ENCODE data around the gene ARHGAP36. TPM values are rescaled to one million over a fixed set of nuclear protein-coding genes. Genes with fewer than 3 reads are reported as not detected.

Gene ARHGAP36
- total RNA-seq, 2 experiments from 2014 or later = not detected

- ATAC-seq (ENCODE audit: low read depth) = no peak
These were observed 2.0 kb downstream of the ARHGAP36 start for GRCh38 chrX:131060147-131060546.

GRCh38 chrX:131061306-131061705 is 3.2 kb downstream of the ARHGAP36 start:
- DNase-seq = no peak
- Mint-ChIP-seq H3K27ac (no peak overlapping the region), H3K27me3 (peaks cover 15% of the 10 kb centered on the region), H3K4me3 (no peak overlapping the region), H3K36me3 (no peaks in the 10 kb centered on the region), H3K9me3 (no peaks in the 10 kb centered on the region), H3K4me1 (no peaks in the 10 kb centered on the region)
- no peak for ATAC-seq (ENCODE audit: low read depth)
- POLR2A ChIA-PET = no interaction called here

More at GRCh38 chrX:131060147-131060546, 2.0 kb downstream of the ARHGAP36 start:
- H3K36me3 Mint-ChIP-seq = no peaks in the 10 kb centered on the region
- H3K4me3 Mint-ChIP-seq = no peak overlapping the region
- H3K9me3 Mint-ChIP-seq = no peaks in the 10 kb centered on the region
- POLR2A ChIA-PET = no interaction called here
- DNase-seq = no peak
- H3K27ac Mint-ChIP-seq = no peak overlapping the region
- H3K4me1 Mint-ChIP-seq = no peaks in the 10 kb centered on the region
- H3K27me3 Mint-ChIP-seq = peaks cover 13% of the 10 kb centered on the region

- DNase-seq (no peak), ATAC-seq (ENCODE audit: low read depth) (no peak)
- H3K27me3 Mint-ChIP-seq = peaks cover 20% of the 10 kb centered on the region
- no peaks in the 10 kb centered on the region for H3K9me3 Mint-ChIP-seq
- no peaks in the 10 kb centered on the region for H3K36me3 Mint-ChIP-seq
- H3K4me3 Mint-ChIP-seq = no peak overlapping the region
- POLR2A ChIA-PET = no interaction called here
- no peak overlapping the region for H3K27ac Mint-ChIP-seq
- H3K4me1 Mint-ChIP-seq = no peaks in the 10 kb centered on the region
These were observed 5.5 kb downstream of the ARHGAP36 start for GRCh38 chrX:131063613-131064012.

GRCh38 chrX:131066237-131066636 is 8.1 kb downstream of the ARHGAP36 start:
- ATAC-seq (ENCODE audit: low read depth) (no peak), DNase-seq (no peak)
- H3K4me3 Mint-ChIP-seq = no peak overlapping the region
- H3K36me3 Mint-ChIP-seq = no peaks in the 10 kb centered on the region
- H3K27me3 Mint-ChIP-seq = peaks cover 15% of the 10 kb centered on the region
- H3K4me1 Mint-ChIP-seq = no peaks in the 10 kb centered on the region
- H3K9me3 Mint-ChIP-seq = no peaks in the 10 kb centered on the region
- POLR2A ChIA-PET = no interaction called here
- H3K27ac Mint-ChIP-seq = no peak overlapping the region

- H3K36me3 Mint-ChIP-seq = no peaks in the 10 kb centered on the region
- H3K4me3 Mint-ChIP-seq = no peak overlapping the region
- ATAC-seq (ENCODE audit: low read depth) = no peak
- POLR2A ChIA-PET = no interaction called here
- no peak overlapping the region for H3K27ac Mint-ChIP-seq
- DNase-seq = no peak
- H3K4me1 Mint-ChIP-seq = no peaks in the 10 kb centered on the region
- peaks cover 23% of the 10 kb centered on the region for H3K27me3 Mint-ChIP-seq
- no peaks in the 10 kb centered on the region for H3K9me3 Mint-ChIP-seq
These were observed 9.1 kb downstream of the ARHGAP36 start for GRCh38 chrX:131067216-131067615.

GRCh38 chrX:131067846-131068745 is 9.9 kb downstream of the ARHGAP36 start:
- POLR2A ChIA-PET = no interaction called here
- H3K4me3 Mint-ChIP-seq = no peak overlapping the region
- DNase-seq (no peak), ATAC-seq (ENCODE audit: low read depth) (no peak)
- H3K4me1 Mint-ChIP-seq = no peaks in the 10 kb centered on the region
- H3K36me3 Mint-ChIP-seq = no peaks in the 10 kb centered on the region
- H3K27ac Mint-ChIP-seq = no peak overlapping the region
- H3K9me3 Mint-ChIP-seq = no peaks in the 10 kb centered on the region
- H3K27me3 Mint-ChIP-seq = peaks cover 31% of the 10 kb centered on the region

- H3K27me3 Mint-ChIP-seq = peaks cover 34% of the 10 kb centered on the region
- H3K4me3 Mint-ChIP-seq = no peak overlapping the region
- ATAC-seq (ENCODE audit: low read depth) = no peak
- H3K27ac Mint-ChIP-seq = no peak overlapping the region
- POLR2A ChIA-PET = no interaction called here
- no peaks in the 10 kb centered on the region for H3K36me3 Mint-ChIP-seq
- no peak for DNase-seq
- H3K9me3 Mint-ChIP-seq = no peaks in the 10 kb centered on the region
- no peaks in the 10 kb centered on the region for H3K4me1 Mint-ChIP-seq
These were observed 11.0 kb downstream of the ARHGAP36 start for GRCh38 chrX:131068945-131069719.

- no peaks in the 10 kb centered on the region for H3K36me3 Mint-ChIP-seq
- H3K4me1 Mint-ChIP-seq = no peaks in the 10 kb centered on the region
- POLR2A ChIA-PET = no interaction called here
- H3K4me3 Mint-ChIP-seq = no peak overlapping the region
- ATAC-seq (ENCODE audit: low read depth) (no peak), DNase-seq (no peak)
- no peaks in the 10 kb centered on the region for H3K9me3 Mint-ChIP-seq
- H3K27me3 Mint-ChIP-seq = peaks cover 25% of the 10 kb centered on the region
- no peak overlapping the region for H3K27ac Mint-ChIP-seq
These were observed 14.9 kb downstream of the ARHGAP36 start for GRCh38 chrX:131072871-131073571.

- Mint-ChIP-seq H3K4me1 (no peaks in the 10 kb centered on the region), H3K9me3 (no peaks in the 10 kb centered on the region), H3K36me3 (no peaks in the 10 kb centered on the region), H3K27ac (no peak overlapping the region), H3K4me3 (no peak overlapping the region), H3K27me3 (peaks cover 26% of the 10 kb centered on the region)
- POLR2A ChIA-PET = no interaction called here
- no peak for DNase-seq
- no peak for ATAC-seq (ENCODE audit: low read depth)
These were observed 15.5 kb downstream of the ARHGAP36 start for GRCh38 chrX:131073607-131074006.

- Mint-ChIP-seq H3K27ac (peak overlapping the region; percentile 75), H3K27me3 (peaks cover 52% of the 10 kb centered on the region), H3K4me3 (no peak overlapping the region), H3K9me3 (no peaks in the 10 kb centered on the region), H3K4me1 (peaks cover 4% of the 10 kb centered on the region), H3K36me3 (no peaks in the 10 kb centered on the region)
- no peak for DNase-seq
- no peak for ATAC-seq (ENCODE audit: low read depth)
- POLR2A ChIA-PET = no interaction called here
These were observed 23.9 kb downstream of the ARHGAP36 start for GRCh38 chrX:131081772-131082740.

GRCh38 chrX:131083510-131084142 is 25.5 kb downstream of the ARHGAP36 start:
- peaks cover 4% of the 10 kb centered on the region for H3K4me1 Mint-ChIP-seq
- no peak overlapping the region for H3K4me3 Mint-ChIP-seq
- no peaks in the 10 kb centered on the region for H3K36me3 Mint-ChIP-seq
- no peaks in the 10 kb centered on the region for H3K9me3 Mint-ChIP-seq
- H3K27ac Mint-ChIP-seq = no peak overlapping the region
- DNase-seq = no peak
- POLR2A ChIA-PET = no interaction called here
- peaks cover 51% of the 10 kb centered on the region for H3K27me3 Mint-ChIP-seq
- no peak for ATAC-seq (ENCODE audit: low read depth)

GRCh38 chrX:131084145-131084544 is 26.0 kb downstream of the ARHGAP36 start:
- no peak overlapping the region for H3K27ac Mint-ChIP-seq
- ATAC-seq (ENCODE audit: low read depth) (no peak), DNase-seq (no peak)
- H3K36me3 Mint-ChIP-seq = no peaks in the 10 kb centered on the region
- H3K27me3 Mint-ChIP-seq = peaks cover 49% of the 10 kb centered on the region
- no peaks in the 10 kb centered on the region for H3K9me3 Mint-ChIP-seq
- no peak overlapping the region for H3K4me3 Mint-ChIP-seq
- H3K4me1 Mint-ChIP-seq = peaks cover 4% of the 10 kb centered on the region
- POLR2A ChIA-PET = no interaction called here
